ENCODE data around the gene CDX1.
A peak's percentile ranks its signal among the peaks of the same experiment; 100 is the strongest.

Gene CDX1

DNA sequence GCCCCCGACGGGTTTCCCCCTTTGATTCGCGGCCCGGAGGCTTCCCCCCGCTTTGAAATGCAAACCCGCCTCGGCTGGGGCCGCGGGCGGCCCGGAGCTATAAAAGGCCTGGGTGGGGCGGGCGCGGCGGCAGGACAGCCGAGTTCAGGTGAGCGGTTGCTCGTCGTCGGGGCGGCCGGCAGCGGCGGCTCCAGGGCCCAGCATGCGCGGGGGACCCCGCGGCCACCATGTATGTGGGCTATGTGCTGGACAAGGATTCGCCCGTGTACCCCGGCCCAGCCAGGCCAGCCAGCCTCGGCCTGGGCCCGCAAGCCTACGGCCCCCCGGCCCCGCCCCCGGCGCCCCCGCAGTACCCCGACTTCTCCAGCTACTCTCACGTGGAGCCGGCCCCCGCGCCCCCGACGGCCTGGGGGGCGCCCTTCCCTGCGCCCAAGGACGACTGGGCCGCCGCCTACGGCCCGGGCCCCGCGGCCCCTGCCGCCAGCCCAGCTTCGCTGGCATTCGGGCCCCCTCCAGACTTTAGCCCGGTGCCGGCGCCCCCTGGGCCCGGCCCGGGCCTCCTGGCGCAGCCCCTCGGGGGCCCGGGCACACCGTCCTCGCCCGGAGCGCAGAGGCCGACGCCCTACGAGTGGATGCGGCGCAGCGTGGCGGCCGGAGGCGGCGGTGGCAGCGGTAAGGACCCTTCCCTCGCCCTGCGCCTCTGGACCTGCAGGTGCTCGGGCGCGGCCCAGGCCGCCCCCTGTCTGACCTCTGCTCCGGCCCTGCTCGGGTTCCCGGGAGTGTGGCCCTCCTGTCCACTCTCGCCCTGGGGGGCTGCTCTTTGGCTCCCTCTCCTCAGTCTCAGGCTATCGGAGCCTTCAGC, at the start of gene CDX1:
TSS of gene CDX1 (plus strand) at position 129 of the 862 bp plus-strand sequence. CDS start at position 228, 99 bp downstream.
- no peak for DNase-seq

DNA sequence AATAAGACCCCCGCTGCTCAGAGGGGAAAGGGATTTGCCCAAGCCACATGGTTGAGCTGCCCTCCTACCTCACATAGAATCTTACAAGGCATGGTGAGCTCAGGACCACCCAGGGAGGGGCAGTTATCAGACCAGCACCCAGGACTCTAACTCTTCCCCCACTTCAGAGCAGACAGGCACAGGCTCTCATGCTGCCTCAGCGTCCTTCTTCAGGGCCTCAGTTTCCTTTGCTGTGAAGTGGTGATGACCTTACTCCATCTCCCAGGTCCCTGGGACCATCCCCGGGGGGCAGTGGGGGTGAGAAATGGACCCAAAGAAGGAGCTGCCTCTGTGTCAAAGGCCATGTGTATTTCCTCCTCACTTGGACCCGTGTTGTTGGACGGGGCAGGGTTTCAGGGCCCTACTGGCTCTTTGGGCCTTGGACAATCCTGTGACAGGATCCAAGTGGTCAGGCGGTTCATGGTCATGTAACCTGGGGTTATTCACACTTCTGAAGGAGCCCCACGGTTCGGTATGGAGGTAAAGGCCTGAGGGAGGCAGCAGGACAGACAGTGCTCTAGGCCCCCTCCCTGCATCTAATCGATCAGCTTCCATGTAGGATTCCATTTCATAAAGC, 48.5 kb upstream of the CDX1 start:
- no peak for DNase-seq

DNA sequence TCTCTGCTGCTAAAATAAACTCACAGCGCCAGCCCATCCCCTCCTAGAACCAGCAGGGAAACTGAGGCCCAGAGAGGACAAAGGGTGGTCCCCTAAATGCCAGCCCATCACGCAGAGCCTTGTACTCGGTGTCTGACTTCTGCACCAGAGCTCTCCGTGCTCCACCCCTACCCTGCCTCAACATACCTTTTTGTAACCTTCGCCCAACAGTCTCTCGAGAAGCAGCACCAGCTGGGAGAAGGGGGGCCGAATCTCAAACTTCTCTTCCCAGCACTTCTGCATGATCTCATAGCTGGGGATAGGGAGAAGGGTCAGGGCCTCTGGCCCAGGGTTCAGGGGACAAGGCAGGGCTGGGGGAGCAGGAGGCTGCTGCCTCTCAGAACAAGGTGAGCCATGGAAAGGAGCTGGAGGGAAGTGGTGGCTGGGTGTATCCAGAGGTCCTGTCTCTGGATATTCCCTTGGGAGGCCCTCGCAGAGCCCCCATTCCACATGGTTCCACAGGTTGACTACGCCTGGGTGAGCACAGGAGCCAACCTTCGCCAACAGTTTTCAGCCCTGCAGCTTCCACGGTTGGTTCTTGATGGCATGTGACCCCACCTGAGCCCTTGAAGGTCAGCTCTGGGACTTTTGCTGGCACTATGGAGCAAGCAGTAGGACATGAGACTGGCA, 47.9 kb upstream of the CDX1 start:
- DNase-seq: no peak

DNA sequence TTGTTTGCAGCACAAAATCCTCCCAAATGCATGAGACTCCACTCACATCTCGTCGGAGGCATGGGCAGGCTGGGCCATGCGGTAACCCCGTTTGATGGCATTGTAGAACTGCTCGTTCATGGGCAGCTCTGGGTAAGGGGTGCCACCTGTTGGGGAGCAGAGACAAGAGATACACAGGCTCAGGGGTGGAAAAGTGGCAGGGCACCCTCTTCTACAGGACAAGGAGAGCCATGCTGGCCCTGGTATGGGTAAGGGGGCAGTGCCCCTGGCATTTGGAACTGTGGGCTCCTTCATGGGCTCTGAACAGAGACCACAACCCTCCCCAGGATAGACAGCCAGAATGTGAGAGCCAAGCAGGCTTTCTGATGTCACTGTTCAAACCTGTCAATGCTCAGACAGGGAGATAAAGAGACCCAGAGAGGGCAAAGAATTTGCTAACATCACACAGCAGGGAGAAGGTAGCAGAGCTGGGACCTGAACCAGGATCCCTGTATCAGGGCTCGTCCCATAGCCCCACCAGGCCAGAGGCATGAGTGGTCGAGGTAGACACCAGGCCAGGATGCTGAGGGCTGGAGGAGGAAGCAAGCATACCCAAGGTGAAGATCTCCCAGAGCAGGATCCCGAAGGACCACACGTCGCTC, 47.0 kb upstream of the CDX1 start:
- DNase-seq: no peak

DNA sequence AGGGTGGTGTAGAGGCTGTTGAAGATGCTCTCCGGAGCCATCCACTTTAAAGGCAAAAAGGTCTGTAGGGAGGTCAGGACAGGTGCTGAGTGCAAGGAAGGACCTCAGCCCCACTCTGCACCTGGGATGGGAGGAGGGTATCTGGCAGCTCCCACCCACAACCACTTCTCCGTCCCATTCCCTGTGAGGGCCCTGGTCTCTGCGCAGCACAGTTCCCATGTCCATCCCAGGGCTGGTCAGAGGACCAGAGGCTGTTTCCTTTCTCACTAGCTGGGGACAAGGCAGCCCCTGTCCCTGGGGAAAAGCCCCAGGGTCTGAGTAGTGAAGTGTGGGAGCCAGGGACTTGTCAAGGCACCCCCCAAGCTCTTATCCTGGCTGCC, 46.5 kb upstream of the CDX1 start:
- no peak for DNase-seq

DNA sequence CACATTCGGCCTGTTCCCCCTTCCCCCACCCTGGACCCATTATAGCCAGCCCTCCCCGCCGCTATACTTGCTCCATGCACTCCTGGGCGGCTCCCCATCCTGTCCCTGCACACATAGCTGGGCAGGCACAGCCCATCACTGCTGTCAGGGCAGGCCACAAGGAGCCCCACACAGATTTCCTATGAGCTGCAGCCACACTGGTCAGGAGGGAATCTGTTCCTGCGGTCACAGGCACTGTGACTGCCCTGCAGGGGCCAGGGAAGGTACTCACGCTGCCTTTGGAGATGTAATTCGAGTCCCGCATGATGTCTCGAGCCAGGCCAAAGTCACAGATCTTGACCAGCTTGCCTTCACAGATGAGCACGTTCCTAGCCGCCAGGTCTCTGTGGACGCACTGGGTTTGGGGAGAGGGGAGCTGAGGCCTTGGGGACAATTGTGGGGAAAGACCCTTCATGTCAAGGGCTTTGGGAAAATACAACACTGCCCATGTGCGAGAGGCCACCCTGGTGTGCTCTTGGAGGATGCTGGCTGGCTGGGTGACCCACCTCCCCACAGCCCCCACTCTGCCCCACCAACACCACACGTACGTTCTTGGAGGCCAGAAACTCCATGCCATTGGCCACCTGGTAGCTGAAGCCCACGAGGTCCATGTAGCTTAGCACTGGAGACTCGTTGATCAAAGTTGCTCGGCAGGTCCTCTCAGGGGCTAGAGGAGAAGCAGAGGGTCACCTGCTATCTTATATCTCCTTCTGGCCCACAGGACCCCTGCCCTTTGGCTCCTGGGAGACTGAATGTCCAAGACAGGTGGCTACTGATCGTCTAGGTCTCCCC, 45.7 kb upstream of the CDX1 start:
- DNase-seq: no peak

DNA sequence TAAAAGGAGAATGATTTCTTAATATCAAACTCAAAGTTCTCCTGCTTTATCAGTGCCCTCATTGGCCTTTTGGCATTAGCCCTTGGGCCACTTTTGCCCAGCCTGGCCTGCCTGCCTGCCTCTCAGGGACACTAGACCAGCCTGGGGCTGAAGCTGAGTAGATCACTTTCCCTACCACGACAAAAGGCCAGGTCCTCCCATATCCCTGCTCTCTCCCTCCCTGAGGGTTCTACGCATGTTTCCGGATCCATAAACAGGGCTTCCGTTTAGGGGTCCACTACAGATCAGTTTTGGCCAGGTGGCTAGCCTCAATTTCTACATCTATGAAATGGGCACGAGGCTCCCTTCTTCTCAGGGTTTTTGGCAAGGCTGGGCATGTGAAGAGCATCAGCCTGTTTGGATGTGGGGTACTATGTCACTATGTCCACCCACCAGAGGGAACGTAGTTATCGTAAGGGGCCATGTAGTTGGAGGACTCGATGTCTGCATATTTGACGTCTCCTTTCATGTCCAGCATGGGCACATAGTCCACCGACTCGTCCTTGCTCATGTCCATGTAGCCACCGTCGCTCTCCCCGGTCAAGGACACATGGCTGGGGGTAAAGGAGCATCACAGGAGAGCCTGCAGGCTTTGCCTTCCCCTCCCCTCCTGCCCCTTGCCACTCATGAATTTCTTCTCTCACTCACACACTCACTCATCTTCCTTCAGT, 45.0 kb upstream of the CDX1 start:
- DNase-seq: no peak

DNA sequence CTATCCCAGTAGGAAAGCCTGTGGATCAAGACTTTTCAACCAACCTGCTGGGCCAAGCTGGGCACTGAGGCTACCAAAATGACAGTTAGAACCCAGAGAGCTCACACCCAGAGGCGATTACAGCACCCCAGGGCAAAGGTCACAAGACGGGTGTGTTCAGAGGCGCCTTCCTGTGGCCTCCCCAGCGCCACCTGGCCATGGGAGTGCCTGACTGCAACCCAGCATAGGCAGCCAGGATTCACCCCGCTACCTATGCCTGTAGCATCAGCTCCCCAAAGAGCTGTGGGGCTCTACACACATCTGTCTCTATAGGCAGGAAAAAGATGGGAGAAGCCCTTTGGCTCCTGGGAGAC, 44.4 kb upstream of the CDX1 start:
- no peak for DNase-seq

DNA sequence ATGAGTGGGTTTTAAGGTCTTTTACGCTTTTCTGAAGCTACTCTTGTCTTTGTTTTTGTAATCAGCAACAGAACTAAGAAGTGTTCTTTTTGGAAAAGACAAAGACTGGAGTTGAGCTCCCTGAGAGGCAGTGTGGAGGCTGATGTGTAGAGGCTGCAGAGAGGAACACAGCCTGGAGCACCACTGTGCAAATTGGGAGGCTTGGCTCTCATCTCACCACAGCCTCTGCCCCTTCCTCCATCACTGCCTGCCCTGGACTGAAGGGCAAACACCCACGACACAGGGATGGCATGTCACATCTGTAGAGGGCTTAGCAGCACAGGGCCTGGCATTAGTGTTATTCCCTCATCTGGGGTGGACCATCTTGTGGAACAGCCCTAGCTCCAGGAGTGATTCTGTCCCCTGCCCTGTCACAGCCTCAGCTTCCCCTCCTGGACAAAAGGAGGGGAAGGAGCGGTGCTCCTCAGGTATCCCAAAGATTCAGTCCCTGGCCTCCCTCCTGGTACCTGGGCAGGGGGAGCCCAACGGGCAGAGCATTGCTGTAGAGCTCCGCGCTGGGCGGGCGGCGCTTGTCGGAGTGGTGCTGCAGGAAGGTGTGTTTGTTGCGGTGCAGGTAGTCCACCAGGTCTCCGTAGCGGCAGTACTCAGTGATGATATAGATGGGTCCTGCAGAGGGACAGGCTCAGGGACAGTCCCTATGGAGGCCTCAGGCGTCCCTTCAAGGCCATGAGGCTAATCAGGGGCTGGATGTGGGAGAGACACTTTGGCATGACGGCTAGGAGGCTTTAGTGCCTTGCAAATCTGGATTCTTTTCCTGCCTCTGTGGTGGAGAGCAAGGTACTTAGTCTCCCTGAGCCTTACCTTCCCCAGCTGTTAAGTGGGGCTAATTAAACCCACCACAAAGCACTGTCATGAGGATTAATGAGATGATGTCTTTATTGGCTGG, 43.8 kb upstream of the CDX1 start:
- DNase-seq: no peak

DNA sequence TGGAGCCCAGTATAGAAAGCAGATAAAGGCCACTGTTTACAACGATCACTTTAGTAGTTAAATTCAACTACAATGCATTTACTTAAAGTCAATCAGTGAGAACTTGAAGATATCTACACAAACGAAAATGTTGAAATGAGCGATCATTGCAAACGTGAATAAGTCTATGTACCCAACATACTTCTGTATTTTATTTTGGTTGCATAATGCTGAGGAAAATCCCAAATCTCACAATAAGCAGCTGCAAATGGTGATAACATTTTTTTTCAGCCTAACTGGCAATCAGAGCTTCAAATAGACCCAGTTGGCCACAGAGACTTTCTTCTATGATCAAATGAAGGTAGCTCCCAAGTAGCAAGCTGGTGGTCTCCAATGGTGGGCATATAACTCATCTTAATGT, 43.0 kb upstream of the CDX1 start:
- DNase-seq: no peak

DNA sequence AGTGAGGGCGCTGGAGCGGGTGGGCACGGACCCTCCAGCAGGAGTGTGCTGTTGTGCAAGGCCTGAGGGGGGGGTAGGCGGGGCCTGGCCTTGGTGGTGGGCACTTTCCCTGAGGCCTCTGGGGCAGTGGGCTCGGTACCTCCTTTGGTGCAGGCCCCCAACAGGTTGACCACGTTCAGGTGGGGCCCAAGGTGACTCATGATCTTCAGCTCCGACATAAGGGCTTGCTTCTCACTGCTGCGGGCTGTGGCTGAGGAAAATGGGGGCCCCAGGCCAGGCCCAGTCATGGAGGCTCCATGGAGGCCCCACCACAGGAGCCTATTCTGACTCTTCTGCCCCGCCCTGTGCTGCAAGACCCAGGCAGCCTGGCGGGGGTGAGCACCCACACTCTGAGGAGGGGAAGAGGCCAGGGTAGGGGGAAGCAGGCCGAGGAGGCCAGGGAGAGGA, 42.4 kb upstream of the CDX1 start:
- no peak for DNase-seq

DNA sequence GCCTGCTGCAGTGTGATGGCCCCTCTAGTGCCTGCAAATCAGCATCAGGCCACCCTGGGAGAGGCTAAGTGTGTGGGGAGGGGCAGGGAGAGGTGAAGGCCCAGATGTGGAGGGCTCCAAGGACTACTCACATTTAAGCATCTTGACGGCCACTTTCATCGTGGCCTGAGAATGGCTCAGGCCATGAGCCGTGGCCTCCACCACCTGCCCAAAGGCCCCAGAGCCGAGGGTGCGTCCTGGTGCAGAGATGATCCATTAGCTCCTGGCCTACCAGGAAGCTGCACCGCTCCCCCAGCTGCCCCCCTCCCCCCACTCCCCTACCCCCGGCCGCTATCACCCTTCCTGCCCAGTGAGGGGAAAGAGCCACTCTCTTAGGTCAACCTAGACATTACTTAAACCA, 42.0 kb upstream of the CDX1 start:
- no peak for DNase-seq

DNA sequence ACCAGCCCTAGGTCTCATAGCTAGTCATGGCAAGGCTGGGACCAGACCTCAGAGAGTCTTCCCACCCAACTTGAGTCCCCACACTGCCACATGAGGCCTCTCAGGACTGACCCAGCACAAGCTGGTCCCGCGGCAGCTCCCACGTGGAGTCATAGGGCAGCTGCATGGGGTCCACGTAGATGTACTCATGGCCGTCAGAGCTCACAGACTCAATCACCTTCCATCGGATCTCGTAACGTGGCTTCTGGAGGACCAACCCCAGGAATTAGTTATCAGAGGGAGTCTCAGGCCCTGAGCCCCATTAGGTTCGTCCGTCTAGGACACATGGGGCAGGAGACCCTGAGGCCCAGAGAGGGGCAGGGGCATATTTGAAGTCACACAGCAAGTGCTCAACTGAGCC, 41.2 kb upstream of the CDX1 start:
- DNase-seq: no peak

DNA sequence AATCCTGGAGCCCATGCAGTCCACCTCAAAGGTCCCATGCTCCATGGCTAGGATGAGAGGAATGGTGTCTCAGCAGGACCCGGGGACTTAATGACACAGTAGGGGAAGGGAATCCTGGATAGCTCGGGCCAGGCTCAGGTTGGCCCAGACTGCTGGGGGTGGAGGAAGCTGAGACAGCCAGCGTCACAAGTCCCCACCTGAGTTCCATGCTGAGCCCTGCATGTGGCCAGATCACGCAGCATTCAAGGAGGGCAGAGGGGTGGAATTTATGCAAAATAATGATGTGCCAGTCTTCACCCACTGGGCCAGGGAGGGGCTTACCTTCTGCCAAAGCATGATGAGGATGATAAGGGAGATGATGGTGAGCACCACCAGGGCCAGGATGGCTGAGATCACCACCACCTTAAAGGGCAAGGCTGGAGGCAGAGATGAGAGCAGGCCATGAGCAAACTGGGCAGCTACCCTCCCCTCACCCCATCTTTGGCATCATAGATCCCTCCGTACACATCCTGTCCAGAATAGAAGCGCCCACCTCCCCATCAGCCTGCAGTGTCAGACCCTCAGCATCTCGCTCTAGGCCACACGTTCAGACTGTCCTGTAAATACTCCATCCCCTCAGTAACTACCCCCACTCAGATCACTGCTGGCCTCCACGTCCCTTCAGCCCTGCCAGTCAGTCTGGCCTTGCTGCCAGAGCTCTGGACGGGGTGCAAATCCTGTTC, 40.2 kb upstream of the CDX1 start:
- DNase-seq: no peak

DNA sequence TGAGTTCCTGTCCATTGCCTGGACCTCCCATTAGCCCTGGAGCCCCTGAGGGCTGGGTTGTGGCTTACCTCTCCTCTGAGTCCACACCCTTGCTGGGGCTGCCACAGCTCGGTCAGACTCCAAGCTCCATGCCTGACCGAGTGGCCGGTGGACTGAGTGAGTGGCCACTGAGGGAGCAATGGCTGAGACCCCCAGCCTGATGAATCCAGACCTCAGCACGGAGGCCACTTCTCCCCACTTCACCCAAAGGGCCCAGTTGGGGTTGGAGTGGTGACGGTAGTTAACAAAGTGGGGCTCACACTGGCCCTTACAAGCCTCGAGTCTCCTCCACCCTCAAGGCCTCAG, 39.7 kb upstream of the CDX1 start:
- no peak for DNase-seq

DNA sequence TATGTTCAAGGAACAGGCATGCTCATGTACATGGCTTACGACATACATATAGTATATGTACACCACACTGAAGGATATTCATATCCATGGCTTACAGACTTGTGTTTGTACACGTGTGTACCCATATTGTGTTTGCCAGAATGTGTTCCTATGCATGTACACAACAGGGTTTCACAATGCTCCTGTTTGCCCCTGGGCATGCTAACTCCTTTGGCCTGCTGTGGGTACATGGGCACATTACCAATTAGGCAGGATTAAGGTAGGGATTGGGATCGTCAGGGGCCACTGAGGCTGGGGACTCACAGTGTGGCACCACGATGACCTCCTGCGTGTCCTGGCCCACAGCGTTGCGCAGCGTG, 37.1 kb upstream of the CDX1 start:
- no peak for DNase-seq

DNA sequence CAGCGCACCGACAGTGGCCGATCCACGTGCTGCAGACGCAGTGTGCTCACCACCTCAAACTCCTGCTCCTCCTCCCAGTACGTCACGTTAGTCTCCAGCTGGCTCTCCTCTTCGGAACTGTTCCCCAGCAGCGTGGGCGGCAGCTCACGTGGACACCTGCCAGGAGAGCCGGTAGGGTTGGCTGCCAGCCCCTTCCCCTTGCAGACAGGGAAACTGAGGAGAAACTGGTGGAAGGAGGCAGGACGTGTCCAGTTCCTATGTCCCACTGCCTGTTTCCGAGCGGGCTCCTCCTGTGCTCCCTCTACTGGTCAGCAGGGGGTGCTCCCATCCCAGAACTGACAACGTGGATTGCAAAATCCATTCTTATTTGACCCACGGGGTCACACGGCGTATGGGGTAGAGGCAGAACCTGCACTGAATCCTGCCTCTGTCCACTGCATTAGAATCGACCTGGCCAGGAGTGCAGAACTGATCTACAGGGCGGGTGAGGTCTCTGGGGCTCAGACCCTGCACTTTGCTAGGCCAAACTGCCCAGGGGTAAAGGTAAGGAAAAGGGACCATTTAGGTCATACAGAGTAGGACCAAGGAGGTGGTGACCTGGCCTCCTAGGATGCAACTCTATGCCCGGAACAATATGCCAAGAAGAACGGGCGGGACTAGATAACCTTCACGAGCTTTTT, 36.6 kb upstream of the CDX1 start:
- DNase-seq: peak; percentile 5 to 32

DNA sequence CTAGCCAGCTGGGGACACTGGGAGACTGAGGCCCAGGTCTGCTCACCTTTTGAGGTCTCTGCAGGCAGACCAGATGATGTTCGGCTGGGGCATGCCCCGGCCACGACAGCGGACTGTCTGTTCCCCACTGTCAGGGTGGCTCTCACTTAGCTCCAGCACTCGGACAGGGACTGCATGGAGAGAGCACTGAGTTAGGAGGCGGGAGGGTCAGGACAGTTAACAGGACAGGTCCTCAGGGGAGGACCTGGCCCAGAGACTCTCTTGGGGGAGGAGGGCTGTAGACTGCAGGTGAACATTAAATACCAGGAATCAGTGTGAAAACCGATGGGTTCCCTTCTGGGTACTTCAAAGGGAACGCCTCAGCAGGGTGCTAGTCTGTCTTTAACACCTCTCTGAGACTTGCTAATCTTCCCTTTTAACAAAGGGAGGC, 36.1 kb upstream of the CDX1 start:
- DNase-seq: no peak

DNA sequence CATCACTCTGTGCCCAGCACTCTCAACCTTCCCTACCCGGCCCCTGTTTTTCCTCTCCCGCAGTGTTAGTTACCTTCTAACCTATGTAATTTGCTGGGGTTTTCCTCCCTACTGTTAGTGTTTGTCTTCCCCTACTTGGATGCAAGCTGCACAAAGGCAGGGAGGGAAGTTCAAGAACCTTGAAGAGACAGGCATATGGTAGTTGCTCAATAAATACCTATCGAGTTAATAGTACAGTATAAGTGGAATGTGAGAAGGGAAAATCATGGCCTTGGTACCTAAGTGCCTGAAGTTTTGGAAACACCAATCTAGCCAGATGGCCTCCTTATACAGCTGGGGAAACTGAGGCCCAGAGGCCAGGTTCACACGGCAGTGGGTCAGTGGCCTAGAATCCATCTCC, 35.1 kb upstream of the CDX1 start:
- no peak for DNase-seq
